Natural killer cell treated with Interleukin-12 subunit alpha and Interleukin-12 subunit beta and Interleukin-15 and Interleukin-18, amount 100 ng/mL, for 72 hours (primary cell): ENCODE results near the gene EXOC4. TPM values are rescaled to one million over a fixed set of nuclear protein-coding genes. Genes with fewer than 3 reads are reported as not detected.

ENCODE experiments used
- ATAC-seq, 2 donors: fragments of 150-1000 bp; cut with Tn5 transposase in 1 of 2; sonication (Bioruptor Pico), chemical (Tn5 transposase) in 1 of 2; 2 replicates each; pipeline ENCODE4 v1.10.0; 2021
- DNase-seq: peaks from one replicate; pipeline ENCODE4 v3.0.0; 2022; ENCODE audit warnings: low spot score
- H3K27ac Mint-ChIP-seq, 2 donors: 1 replicate in 1 of 2; 2 replicates in 1 of 2; pipeline ENCODE4 v1.8.0; 2022; ENCODE audit warnings: mixed read lengths in 2 of 2, mild to moderate bottlenecking in 1 of 2, moderate library complexity in 1 of 2
- H3K27me3 Mint-ChIP-seq, 2 donors: 1 replicate in 1 of 2; 2 replicates in 1 of 2; pipeline ENCODE4 v1.8.0; 2022; ENCODE audit warnings: mixed read lengths in 2 of 2
- H3K36me3 Mint-ChIP-seq: one replicate; pipeline ENCODE4 v1.8.0; 2022; ENCODE audit warnings: mixed read lengths
- H3K4me1 Mint-ChIP-seq, 2 donors: 1 replicate in 1 of 2; 2 replicates in 1 of 2; pipeline ENCODE4 v1.8.0; 2022; ENCODE audit warnings: low read depth in 2 of 2, mixed read lengths in 2 of 2, mild to moderate bottlenecking in 1 of 2
- H3K4me3 Mint-ChIP-seq: one replicate; pipeline ENCODE4 v1.8.0; 2022; ENCODE audit warnings: mixed read lengths
- H3K9me3 Mint-ChIP-seq: 2 replicates; pipeline ENCODE4 v1.8.0; 2022; ENCODE audit warnings: mixed read lengths
- total RNA-seq, 2 donors: library from RNA; stranded (reverse); gene quantifications; one replicate each; pipeline ENCODE4 v1.2.3, GENCODE V29; 2022

Gene EXOC4
- total RNA-seq, 2 donors from 2014 or later, result 78.5 to 107 TPM

DNA sequence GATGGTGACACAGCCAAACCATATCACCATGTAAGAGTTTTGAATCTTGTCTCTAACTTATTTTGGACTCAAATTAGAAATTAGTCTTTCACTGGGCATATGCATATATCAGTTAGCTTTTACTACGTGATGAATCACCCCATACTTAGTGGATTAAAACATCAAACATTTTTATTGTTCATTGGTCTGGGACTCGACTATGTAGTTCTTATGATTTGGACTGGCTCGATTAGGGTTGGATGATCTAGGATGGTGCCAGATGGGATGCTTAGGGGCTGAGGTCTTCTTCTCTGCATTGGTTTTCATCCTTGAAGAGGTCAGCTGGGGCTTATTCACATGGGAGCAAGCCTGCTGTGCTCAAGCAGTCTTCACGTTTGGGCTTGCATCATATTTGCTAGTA lies 264.9 kb downstream of the EXOC4 start:
- H3K4me1 Mint-ChIP-seq, result peaks cover 3 to 6% of the 10 kb centered on the region in 2 donors
- H3K9me3 Mint-ChIP-seq, result no peaks in the 10 kb centered on the region
- DNase-seq (no peak), ATAC-seq (no peak)
- no peak overlapping the region for H3K27ac Mint-ChIP-seq
- H3K27me3 Mint-ChIP-seq, result no peaks in the 10 kb centered on the region
- no peaks in the 10 kb centered on the region for H3K36me3 Mint-ChIP-seq
- H3K4me3 Mint-ChIP-seq, result no peak overlapping the region

DNA sequence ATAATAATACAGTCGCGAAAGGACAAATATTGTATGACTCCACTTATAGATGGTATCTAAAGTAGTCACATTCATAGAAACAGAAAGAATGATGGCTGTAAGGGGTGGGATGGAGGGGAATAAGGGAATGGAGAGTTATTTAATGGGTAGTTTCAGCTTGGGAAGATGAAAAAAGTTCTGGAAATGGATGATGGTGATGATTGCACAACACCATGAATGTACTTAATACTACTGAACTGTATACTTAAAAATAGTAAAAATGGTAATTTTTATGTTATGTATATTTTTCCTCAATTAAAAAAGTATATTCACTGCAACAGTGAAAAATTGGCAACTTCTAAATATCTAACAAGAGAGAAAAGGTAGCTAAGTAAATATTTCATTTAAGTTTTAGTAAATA lies 265.8 kb downstream of the EXOC4 start:
- DNase-seq, result no peak
- Mint-ChIP-seq H3K4me3 (no peak overlapping the region), H3K27ac (no peak overlapping the region), H3K36me3 (no peaks in the 10 kb centered on the region), H3K4me1 (peaks cover under 1 to 6% of the 10 kb centered on the region in 2 donors), H3K9me3 (no peaks in the 10 kb centered on the region), H3K27me3 (no peaks in the 10 kb centered on the region)
- ATAC-seq, result no peak

DNA sequence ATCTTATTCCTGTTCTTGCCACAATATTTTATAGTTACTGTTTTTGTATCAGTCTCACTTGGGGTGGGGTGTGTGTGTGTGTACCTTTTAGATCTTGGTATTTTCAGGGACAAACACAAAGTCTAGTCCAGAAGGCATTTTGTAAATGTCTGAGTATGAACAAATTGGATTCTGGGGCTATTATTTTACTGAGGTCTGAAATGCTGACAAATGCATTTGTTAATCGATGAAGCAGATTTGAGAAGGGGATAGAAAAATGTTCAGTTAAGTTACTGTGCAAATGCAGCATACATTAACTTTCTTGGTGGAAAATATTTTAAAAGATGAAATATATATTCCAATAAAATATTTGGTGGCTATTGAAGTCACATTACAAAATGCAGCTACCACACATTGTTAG lies 267.4 kb downstream of the EXOC4 start:
- no peak for DNase-seq
- no peaks in the 10 kb centered on the region for H3K27me3 Mint-ChIP-seq
- H3K9me3 Mint-ChIP-seq, result no peaks in the 10 kb centered on the region
- ATAC-seq, result no peak
- H3K4me3 Mint-ChIP-seq, result no peak overlapping the region
- peaks cover 4 to 13% of the 10 kb centered on the region in 2 donors for H3K4me1 Mint-ChIP-seq
- no peaks in the 10 kb centered on the region for H3K36me3 Mint-ChIP-seq
- H3K27ac Mint-ChIP-seq, result no peak overlapping the region

DNA sequence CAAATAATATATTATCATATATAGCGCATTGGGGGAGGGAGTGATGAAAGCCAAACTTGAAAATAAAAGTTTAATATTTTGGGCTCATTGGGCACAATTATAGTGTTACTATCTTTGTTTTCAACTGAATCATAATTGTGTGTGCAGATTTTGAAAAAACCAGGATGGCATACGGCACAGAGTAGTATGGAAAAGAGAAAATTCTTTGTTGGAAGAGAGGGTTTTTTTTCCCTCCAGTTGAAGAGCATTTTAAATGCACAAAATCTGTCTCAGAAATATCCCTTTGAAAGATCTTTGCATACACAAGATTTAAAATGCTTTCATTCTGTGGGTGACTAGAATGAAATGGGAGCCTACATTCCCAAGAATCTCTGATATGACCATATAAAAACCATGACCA lies 269.6 kb downstream of the EXOC4 start:
- ATAC-seq (no peak), DNase-seq (no peak)
- Mint-ChIP-seq H3K9me3 (no peaks in the 10 kb centered on the region), H3K27ac (no peak overlapping the region), H3K27me3 (no peaks in the 10 kb centered on the region), H3K36me3 (no peaks in the 10 kb centered on the region), H3K4me3 (no peak overlapping the region), H3K4me1 (peaks cover 4 to 12% of the 10 kb centered on the region in 2 donors)

DNA sequence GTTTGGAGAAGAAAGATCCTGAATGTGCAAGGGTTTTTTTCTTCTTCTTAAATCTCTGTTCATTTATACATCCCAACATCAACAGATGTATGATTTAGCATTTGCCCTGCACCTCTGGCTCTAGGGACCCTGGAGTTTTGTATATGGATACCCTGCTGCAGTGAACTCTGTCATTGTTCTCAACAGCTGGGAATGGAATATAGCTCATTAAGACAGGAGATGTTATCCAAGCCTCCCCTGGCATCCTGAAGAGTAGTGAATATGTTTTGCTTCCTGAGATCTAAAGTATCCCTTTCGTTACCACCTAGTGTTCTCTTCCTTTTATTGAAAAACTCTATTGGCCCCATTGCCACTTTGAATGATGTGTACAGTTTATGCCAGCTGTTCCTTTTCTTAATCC lies 275.9 kb downstream of the EXOC4 start:
- ATAC-seq (no peak), DNase-seq (no peak)
- Mint-ChIP-seq H3K27me3 (no peaks in the 10 kb centered on the region), H3K27ac (no peak overlapping the region), H3K4me3 (no peak overlapping the region), H3K9me3 (no peaks in the 10 kb centered on the region), H3K36me3 (no peaks in the 10 kb centered on the region), H3K4me1 (peaks cover 4 to 10% of the 10 kb centered on the region in 2 donors)

DNA sequence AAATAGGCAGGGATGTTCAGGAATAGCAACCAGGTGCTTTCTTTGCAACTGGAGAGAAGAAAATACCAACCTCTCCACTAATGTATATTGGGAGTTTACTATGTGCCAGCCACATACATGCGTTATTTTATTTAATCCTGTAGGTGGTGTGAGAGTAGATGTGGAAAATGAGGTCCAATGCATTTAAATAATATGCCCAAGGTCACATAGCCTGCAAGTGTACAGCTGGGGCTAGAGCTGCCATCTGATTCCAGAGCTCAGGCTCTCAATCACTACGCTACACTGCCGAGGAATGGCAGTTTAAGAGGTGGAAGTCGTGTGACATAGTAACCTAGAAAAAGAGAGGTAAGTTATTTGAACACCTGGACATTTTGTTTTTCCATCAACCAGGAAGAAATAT lies 277.0 kb downstream of the EXOC4 start:
- Mint-ChIP-seq H3K4me1 (peaks cover under 1 to 6% of the 10 kb centered on the region in 2 donors), H3K4me3 (no peak overlapping the region), H3K27ac (no peak overlapping the region), H3K36me3 (no peaks in the 10 kb centered on the region), H3K9me3 (no peaks in the 10 kb centered on the region), H3K27me3 (no peaks in the 10 kb centered on the region)
- DNase-seq (no peak), ATAC-seq (no peak)

DNA sequence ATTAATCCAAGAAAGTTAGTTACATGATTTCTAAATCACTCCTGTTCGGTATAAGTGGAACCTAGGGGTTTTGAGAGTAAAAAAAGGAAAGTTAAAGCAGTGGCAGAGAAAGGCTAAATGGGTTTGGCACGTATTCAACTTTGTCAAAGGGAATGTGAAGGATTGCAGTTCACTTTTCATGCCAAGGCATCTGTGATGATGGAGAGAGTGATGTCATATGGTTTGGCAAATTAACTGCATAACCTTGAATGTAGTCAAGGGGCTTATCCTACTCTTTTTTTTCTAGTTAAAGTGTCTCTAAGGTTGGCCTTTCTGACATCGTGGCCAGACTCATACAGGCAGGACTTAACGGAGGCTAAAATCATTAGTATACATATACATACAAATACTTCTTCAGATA lies 277.8 kb downstream of the EXOC4 start:
- no peak overlapping the region for H3K27ac Mint-ChIP-seq
- no peaks in the 10 kb centered on the region for H3K36me3 Mint-ChIP-seq
- no peak overlapping the region for H3K4me3 Mint-ChIP-seq
- no peaks in the 10 kb centered on the region for H3K9me3 Mint-ChIP-seq
- H3K27me3 Mint-ChIP-seq, result no peaks in the 10 kb centered on the region
- no peak for DNase-seq
- ATAC-seq, result no peak
- H3K4me1 Mint-ChIP-seq, result no peaks in the 10 kb centered on the region

DNA sequence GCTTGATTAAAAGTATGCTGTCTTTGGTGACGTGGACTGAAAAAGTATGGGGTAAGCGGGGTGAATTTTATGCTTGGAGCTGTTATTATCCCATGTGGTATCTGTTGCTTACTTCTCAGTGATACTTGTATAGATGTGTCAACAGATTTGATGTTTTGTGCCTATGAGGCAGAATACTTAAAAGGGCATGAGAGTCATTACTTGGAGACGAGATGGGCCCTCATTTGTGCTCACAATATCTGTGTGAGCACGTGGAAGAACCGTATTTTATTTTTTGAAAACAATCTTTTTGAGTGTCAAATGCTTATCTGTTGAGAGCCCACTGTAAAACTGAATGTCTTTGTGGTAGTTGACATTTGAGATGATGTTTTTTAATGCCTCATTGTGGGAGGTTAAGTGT lies 281.9 kb downstream of the EXOC4 start:
- Mint-ChIP-seq H3K9me3 (no peaks in the 10 kb centered on the region), H3K36me3 (no peaks in the 10 kb centered on the region), H3K4me3 (no peak overlapping the region), H3K27ac (no peak overlapping the region), H3K27me3 (no peaks in the 10 kb centered on the region), H3K4me1 (peaks cover 7 to 9% of the 10 kb centered on the region in 2 donors)
- ATAC-seq (no peak), DNase-seq (no peak)

DNA sequence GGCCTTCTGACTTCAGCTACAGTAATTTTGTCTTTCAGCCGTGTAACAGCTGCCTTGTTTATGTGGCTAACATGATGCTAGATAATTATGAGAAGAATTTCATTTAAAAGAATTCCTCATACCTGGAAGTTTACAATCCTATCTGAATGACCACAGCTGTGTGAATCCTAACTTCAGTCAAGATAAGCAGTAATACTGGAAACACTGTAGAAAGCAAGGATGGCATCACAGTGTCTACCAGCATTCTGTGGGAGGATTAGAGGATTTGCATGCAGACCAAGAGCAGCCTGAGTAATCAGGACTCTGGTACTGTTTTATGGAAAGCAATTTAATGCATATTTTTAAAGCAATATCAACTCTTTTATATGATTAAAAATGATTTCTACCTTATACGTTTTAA lies 282.4 kb downstream of the EXOC4 start:
- no peaks in the 10 kb centered on the region for H3K36me3 Mint-ChIP-seq

DNA sequence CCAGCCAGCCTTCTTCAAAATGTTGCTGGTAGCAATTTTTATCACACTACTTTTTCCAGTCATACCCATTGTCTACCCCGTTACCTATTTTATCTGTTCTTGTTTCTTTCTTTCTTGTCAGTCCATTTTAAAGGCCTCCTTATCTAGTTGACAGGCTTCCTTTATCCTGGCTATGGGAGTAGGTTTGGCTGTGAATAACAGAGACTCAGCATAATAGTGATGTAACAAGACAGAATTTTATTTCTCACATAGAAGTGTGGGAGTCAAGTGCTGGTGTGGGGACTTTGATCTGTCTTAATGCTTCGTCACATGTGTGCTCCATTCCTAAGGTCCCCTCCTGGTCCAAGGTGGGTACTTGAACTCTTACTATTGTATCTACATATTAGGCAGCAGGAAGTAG lies 283.6 kb downstream of the EXOC4 start:
- Mint-ChIP-seq H3K27ac (no peak overlapping the region), H3K4me3 (no peak overlapping the region)
- ATAC-seq, result no peak

More for the DNA sequence above, 282.4 kb downstream of the EXOC4 start:
- DNase-seq (no peak), ATAC-seq (no peak)
- no peak overlapping the region for H3K4me3 Mint-ChIP-seq
- H3K4me1 Mint-ChIP-seq, result peaks cover 7 to 9% of the 10 kb centered on the region in 2 donors
- H3K27me3 Mint-ChIP-seq, result no peaks in the 10 kb centered on the region
- no peak overlapping the region for H3K27ac Mint-ChIP-seq
- no peaks in the 10 kb centered on the region for H3K9me3 Mint-ChIP-seq

DNA sequence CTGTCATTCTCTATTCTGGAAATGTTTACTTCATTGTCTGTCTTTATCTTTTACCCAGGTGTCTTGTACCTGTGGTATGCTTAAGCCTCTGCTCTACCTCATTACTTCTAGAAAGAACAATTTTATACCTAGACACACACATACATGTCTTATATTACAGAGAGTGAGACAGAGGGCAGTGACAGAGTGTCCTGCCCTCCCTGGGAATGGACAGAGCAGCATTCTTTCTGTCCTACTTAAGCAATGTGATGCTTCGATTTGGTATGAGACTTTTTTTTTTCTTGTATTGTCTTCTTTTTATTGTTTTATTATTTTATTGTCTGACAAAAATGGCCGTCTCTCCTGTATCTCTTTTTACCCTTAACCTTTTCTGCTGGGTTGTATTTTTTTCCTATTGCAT lies 286.1 kb downstream of the EXOC4 start:
- Mint-ChIP-seq H3K4me3 (no peak overlapping the region), H3K9me3 (no peaks in the 10 kb centered on the region), H3K36me3 (no peaks in the 10 kb centered on the region), H3K27me3 (no peaks in the 10 kb centered on the region), H3K4me1 (peaks cover 7 to 13% of the 10 kb centered on the region in 2 donors), H3K27ac (no peak overlapping the region)
- DNase-seq (no peak), ATAC-seq (no peak)

More for the DNA sequence above, 283.6 kb downstream of the EXOC4 start:
- Mint-ChIP-seq H3K9me3 (no peaks in the 10 kb centered on the region), H3K27me3 (no peaks in the 10 kb centered on the region), H3K36me3 (no peaks in the 10 kb centered on the region), H3K4me1 (peaks cover 7 to 9% of the 10 kb centered on the region in 2 donors)
- DNase-seq, result no peak

DNA sequence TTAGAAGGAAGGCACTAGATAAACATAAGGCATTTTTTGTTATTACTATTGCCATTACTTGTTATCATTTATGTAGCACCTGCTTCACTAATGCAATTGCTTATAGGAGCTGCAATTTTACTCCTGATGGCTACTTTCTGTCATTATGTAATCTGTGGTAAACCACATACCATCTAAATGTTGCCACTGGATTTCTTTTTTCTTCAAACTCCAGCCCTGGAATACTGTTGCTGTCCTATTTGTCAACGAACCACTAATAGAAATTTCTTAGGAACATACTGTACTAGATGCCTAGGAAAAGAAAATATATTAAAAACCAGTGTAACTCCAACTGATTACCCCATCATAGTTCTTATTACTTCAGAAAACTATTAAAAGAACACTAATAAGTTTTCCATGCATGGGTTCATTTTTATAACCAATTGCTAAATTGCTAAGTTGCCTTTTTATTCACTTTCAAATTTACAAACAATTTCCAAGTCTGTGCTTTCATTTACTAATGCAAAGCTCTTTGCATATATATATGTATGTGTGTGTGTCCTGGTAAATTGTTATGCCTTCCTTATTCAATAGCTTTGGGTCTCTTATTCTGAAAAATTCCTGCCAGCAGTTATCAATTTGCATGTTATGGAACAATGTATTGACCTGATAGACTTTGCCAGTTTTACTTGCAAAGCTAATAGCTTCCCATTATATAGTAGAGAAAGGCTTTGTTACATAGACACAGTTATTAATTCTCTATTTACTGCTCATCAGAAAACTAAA lies 287.4 kb downstream of the EXOC4 start:
- no peak overlapping the region for H3K4me3 Mint-ChIP-seq
- ATAC-seq (no peak), DNase-seq (no peak)
- H3K4me1 Mint-ChIP-seq, result peaks cover 7 to 13% of the 10 kb centered on the region in 2 donors
- H3K27ac Mint-ChIP-seq, result no peak overlapping the region
- H3K27me3 Mint-ChIP-seq, result no peaks in the 10 kb centered on the region
- H3K9me3 Mint-ChIP-seq, result no peaks in the 10 kb centered on the region
- H3K36me3 Mint-ChIP-seq, result no peaks in the 10 kb centered on the region

DNA sequence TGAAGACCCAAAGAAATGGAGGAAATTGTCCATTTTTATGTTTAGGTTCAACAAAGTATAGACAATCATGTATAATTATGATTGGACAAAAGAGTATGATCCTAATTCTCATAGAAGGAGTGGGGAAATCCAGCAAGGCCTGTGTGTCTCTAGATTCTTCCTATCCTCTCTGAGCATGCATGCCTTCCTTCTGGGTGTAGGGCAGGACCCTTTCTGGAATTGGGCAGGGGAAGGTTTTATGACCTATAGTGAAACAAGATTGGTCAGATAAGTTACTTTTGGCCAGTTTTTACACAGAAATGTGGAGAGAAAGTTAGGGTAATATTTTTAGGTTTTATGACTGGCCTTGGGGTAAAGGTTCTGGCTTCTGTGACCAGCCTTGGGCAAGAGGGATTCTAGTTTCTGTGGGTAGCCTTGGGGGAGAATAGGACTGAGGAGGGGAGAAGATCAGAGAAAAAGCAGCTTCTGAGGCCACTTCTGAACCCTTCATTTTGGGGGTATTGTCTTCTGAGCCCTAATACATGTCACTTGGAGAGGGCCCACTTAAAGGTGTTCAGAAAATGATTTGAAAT lies 289.4 kb downstream of the EXOC4 start:
- Mint-ChIP-seq H3K27ac (no peak overlapping the region), H3K4me3 (no peak overlapping the region), H3K36me3 (no peaks in the 10 kb centered on the region), H3K27me3 (no peaks in the 10 kb centered on the region), H3K4me1 (peaks cover 0 to 6% of the 10 kb centered on the region in 2 donors), H3K9me3 (no peaks in the 10 kb centered on the region)
- DNase-seq (no peak), ATAC-seq (no peak)

DNA sequence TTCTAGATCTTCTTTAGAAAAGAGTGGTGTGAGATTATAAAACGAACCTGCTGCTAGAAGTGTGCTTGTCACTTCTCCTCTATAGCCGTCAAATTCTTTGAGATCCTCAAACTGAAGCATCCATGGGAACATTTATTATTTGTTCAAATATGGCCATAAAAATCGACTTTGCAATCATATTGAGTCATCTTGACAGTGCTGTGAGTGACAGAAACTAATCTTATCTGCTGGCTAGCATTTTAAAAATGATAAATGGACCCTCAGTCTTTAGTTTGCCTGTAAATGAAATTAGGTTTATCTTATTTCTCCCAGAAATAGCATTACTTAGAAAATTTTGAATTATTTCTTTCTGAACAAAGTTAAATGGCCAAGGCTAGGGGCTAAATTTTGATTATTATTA lies 290.8 kb downstream of the EXOC4 start:
- no peaks in the 10 kb centered on the region for H3K9me3 Mint-ChIP-seq
- no peak overlapping the region for H3K27ac Mint-ChIP-seq

More for the DNA sequence above, 290.8 kb downstream of the EXOC4 start:
- Mint-ChIP-seq H3K4me1 (peaks cover 0 to 3% of the 10 kb centered on the region in 2 donors), H3K36me3 (no peaks in the 10 kb centered on the region), H3K27me3 (no peaks in the 10 kb centered on the region), H3K4me3 (no peak overlapping the region)
- no peak for ATAC-seq
- no peak for DNase-seq
